ACC112 (cell line): ENCODE data around the gene CHN2.

Source experiments
- H2AFZ ChIP-seq: fragments of 200-600 bp; sonication (generic); one replicate; pipeline ENCODE4 v1.6.0; 2017; ENCODE audit warnings: antibody characterized with exemption, low read length; ENCODE audit not compliant: unreplicated experiment
- H3K27ac ChIP-seq: fragments of 200-600 bp; sonication (generic); 2 replicates; pipeline ENCODE4 v1.5.1; 2014; ENCODE audit warnings: low read depth, mild to moderate bottlenecking, antibody characterized with exemption, low read length, moderate library complexity
- H3K27me3 ChIP-seq: fragments of 200-600 bp; sonication (generic); 2 replicates; pipeline ENCODE4 v1.6.1; 2014; ENCODE audit warnings: mild to moderate bottlenecking, antibody characterized with exemption, low read length, moderate library complexity, mixed read lengths; ENCODE audit not compliant: insufficient read depth
- H3K36me3 ChIP-seq: fragments of 200-600 bp; sonication (generic); 2 replicates; pipeline ENCODE4 v1.6.1; 2016; ENCODE audit warnings: mild to moderate bottlenecking, antibody characterized with exemption, low read length, moderate library complexity, mixed read lengths; ENCODE audit not compliant: insufficient read depth
- H3K4me1 ChIP-seq: fragments of 200-600 bp; sonication (generic); one replicate; pipeline ENCODE4 v1.6.1; 2016; ENCODE audit warnings: low read length, mixed read lengths; ENCODE audit not compliant: insufficient read depth, unreplicated experiment, control insufficient read depth
- H3K4me3 ChIP-seq: fragments of 200-600 bp; sonication (generic); 2 replicates; pipeline ENCODE4 v1.5.1; 2014; ENCODE audit warnings: mild to moderate bottlenecking, low read depth, low read length
- H3K79me2 ChIP-seq: fragments of 200-600 bp; sonication (generic); one replicate; pipeline ENCODE4 v1.6.0; 2016; ENCODE audit warnings: low read length; ENCODE audit not compliant: control insufficient read depth, unreplicated experiment, insufficient read depth

CHN2 gene

DNA sequence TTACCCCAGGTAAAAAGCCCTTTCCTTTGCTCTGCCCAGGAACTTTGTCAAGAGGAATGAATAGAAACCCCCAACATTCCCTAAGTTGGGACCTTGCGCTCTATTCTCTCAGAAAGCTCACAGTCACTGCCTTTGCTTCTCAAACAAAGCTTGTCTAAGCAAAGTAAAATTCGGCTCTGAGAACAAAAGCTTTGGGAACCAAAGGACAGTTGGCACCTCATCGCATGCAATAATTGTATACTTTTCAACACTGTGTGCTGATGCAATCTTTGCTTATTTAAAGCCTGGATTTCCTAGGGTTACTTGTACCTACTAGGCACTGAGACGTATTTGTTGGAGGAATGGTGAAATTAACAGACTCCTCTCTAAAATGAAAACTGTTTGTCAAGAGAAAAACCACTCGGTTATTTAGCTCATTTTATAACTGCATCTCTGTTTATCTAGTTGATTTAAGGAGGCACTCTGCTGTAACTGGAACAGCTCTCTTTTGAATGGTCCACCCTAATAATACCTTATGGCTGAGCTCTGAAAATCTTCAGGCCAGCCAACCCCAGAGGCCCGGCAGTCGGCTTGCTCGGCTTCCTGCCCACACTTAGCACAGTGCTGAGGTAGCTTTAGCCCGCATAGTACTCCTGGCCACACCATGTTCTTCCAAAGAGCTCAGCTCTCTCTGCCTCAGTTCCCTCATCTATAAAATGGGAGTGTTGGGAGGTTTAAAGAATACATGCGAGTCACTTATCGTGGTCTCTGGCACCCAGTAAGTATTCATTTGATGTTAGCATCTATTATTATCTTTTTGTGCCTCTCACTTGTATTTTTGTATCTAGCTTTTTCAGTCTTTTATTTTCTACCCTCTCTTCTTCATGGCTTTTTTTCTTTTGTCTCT is 288.9 kb downstream of the CHN2 start:
- H2AFZ ChIP-seq: no peak overlapping the region
- no peak overlapping the region for H3K4me3 ChIP-seq
- no peaks in the 10 kb centered on the region for H3K27me3 ChIP-seq
- H3K79me2 ChIP-seq: no peaks in the 10 kb centered on the region
- H3K27ac ChIP-seq: no peak overlapping the region
- peaks cover 17% of the 10 kb centered on the region for H3K4me1 ChIP-seq
- H3K36me3 ChIP-seq: no peaks in the 10 kb centered on the region

DNA sequence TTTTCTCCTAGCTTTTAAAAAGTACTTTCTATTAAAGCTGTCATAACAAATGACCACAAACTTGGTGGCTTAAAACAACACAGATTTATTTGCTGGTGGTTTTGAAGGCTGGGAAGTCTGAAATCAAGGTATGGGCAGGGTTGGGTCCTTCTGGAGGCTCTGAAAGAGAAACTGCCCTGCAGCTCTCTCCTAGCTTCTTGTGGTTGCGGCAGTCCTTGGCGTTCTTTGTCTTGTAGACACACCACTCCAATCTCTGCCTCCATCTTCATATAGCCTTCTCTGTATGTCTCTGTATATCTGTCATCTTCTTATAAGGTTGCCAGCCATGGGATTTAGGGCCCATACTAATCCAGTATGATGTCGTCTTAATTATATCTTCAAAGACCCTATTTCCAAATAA is 289.7 kb downstream of the CHN2 start:
- H3K36me3 ChIP-seq: no peaks in the 10 kb centered on the region
- H3K4me3 ChIP-seq: no peak overlapping the region
- no peaks in the 10 kb centered on the region for H3K27me3 ChIP-seq
- H3K4me1 ChIP-seq: peaks cover 25% of the 10 kb centered on the region
- H2AFZ ChIP-seq: no peak overlapping the region
- H3K79me2 ChIP-seq: no peaks in the 10 kb centered on the region
- no peak overlapping the region for H3K27ac ChIP-seq

DNA sequence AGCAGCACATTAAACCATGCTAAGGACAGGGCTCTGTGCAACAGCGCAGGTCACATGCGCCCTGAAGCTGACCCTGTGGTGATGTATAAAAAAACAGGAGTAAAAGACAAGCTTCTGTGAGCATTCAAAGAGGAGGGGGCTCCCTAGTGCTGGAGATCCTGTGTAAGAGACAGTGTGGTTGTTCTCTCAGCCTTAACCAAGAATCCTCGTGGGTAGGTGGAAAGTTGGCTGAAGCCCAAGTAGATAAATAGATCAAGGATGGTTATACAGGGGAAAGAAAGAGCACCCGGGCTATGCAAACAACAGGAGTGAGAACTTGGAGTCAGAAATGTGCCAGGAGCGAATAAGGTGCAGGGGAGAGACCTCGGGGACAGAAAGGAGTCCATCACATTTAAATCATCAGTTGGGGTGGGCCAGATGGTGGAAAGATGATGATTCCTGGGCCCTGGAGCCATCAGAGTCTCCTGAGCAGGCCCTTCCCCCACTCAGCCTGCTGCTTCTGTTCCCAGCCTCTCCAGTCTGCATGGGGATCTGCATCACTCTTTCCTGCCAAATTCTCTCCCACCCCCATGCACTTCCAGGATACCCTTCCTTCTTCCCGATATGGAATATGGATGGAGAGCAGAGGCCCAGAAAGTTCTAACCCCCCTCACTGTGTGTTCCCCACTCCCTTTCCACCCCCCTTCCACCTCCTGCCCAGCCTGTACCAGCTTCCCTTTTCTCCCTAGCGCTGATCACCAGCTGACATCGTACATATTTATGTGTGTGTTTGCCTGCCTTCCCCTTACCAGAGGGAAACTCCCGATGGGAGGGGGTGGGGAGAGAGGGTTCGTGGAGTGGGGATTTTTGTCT is 291.0 kb downstream of the CHN2 start:
- no peaks in the 10 kb centered on the region for H3K36me3 ChIP-seq
- peaks cover 35% of the 10 kb centered on the region for H3K4me1 ChIP-seq
- H3K27ac ChIP-seq: no peak overlapping the region
- H2AFZ ChIP-seq: no peak overlapping the region
- H3K4me3 ChIP-seq: no peak overlapping the region
- H3K79me2 ChIP-seq: no peaks in the 10 kb centered on the region
- H3K27me3 ChIP-seq: no peaks in the 10 kb centered on the region

DNA sequence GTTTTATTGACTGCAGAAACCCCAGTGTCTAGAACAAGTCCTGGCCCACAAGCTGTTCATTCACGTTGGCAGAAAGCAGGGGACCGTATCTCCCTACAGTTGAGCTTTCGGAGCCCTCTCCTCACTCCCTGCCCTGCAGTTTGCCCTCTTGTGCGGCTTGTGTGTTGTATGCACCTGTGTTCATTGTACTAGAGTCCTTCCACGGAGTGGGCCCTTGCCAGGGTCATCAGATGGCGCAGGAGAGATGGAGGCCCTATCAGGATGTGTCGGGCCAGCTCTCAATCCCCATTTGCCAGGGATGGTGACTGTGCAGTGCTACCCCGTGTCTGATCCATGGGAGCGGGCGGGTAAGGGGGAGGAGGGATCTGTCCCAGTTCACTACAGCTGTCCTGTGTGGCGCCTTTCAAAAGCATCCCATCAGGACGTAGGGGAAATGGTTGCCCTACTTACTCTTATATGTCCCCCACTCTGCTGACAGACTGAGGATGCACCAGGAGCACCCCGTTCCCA is 291.7 kb downstream of the CHN2 start:
- Histone ChIP-seq H3K27ac (no peak overlapping the region), H3K27me3 (no peaks in the 10 kb centered on the region), H2AFZ (no peak overlapping the region), H3K36me3 (no peaks in the 10 kb centered on the region), H3K4me3 (no peak overlapping the region), H3K4me1 (peaks cover 35% of the 10 kb centered on the region), H3K79me2 (no peaks in the 10 kb centered on the region)

DNA sequence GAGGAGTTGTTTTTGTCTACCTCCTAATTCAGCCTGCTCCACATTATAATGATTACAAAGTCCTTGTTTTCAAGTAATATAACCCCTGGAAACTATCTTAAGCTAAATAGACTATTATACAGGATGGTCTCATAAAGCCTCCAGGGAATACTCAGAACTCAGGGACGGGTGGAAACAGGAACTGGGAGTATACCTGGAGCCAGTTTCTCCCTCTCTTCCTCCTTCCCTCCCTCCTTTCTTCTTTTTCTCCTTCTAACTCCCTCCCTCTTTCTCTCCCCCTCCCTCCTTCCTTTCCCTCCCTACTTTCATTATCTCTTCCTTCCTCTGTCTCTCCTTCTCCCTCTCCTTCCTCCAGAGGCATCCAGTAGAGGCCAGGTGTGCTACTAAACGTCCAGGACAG is 292.8 kb downstream of the CHN2 start:
- Histone ChIP-seq H3K79me2 (no peaks in the 10 kb centered on the region), H2AFZ (peak overlapping the region; percentile 58), H3K27me3 (no peaks in the 10 kb centered on the region), H3K27ac (peak overlapping the region; percentile 86), H3K36me3 (no peaks in the 10 kb centered on the region), H3K4me3 (peak overlapping the region; percentile 52), H3K4me1 (peaks cover 35% of the 10 kb centered on the region)

DNA sequence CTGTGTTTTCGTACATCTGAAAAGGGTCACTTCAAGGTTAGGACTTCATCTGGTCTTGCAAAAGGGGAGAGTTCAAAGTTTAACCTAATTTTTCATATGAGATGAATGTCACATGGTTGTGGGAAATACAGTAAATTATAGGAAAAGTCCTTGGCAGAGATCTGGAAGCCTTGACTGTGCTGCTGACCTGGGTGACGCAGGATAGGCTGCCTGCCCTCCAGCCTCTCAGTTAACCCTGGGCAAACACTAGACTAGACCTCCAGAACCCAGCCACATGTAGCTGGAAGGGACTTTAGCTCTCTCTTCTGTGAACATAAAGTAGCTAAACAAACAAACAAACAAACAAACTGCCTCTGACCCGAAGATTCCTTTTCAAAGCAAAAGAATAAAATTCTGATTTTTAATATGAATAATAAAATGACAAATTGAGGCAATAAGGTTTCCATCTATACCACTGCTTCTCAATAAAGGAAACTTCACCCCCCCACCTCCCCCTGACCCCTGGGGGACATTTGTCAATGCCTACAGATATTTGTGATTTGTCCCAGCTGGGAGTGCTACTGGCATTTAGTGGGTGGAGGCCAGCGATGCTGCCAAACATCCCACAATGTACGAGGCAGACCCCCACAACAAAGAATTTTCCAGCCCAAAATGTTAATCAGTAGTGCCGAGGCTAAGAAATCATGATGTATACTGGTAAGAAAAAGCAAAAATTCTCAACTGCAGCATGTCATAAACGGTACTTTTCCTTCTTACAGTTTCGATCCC is 293.8 kb downstream of the CHN2 start:
- Histone ChIP-seq H3K27me3 (no peaks in the 10 kb centered on the region), H3K79me2 (no peaks in the 10 kb centered on the region), H3K4me1 (peaks cover 35% of the 10 kb centered on the region), H3K27ac (peak overlapping the region; percentile 86), H3K4me3 (peak overlapping the region; percentile 57), H3K36me3 (no peaks in the 10 kb centered on the region), H2AFZ (peak overlapping the region; percentile 75)

DNA sequence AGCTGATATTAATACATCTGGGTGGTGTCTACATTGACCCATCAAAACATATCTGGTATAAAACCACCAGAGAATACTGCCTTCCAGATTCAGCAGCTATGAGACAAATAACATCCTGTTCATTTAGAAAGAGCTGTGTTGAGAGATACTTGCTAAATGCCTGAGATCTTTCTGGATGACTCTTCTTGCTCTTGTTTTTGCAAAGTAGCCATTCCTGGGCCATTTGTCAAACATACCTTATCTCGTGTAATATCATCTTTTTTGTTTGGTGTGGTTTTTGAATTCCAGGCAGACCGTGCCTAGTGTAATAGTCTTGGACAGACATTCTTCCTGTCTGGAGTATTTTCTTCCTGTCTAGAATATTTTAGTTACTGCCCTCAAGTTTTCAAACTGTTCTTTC is 294.4 kb downstream of the CHN2 start:
- peak overlapping the region; percentile 75 for H2AFZ ChIP-seq

DNA sequence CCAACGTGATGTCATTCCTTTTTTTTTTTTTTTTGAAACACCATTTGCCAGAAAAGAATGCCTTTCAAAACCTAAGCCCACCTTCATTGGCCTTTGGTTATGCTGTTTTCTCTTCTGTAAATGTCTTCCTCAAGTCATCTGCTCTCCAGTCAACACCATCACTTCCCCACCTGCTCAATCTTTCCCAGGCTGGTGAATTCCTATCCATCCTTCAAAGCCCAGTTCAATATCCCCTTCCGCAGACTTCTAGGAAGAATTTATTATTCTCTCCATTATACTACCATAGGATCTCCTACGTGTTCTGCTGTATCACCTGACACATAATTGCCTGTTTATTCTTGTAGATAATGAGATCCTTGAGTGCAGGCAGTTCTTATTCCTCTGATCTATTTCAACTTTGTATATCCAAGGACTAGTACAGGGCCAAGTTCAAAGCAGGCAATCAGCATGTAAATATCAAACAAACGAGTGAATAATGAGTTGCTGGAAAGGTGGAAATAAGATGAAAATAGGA is 295.6 kb downstream of the CHN2 start:
- Histone ChIP-seq H3K27ac (peak overlapping the region; percentile 86), H3K4me1 (peaks cover 51% of the 10 kb centered on the region), H3K4me3 (no peak overlapping the region)

More for the DNA sequence above, 294.4 kb downstream of the CHN2 start:
- Histone ChIP-seq H3K27ac (peak overlapping the region; percentile 86), H3K27me3 (no peaks in the 10 kb centered on the region), H3K4me1 (peaks cover 41% of the 10 kb centered on the region), H3K4me3 (peak overlapping the region; percentile 57), H3K36me3 (no peaks in the 10 kb centered on the region), H3K79me2 (no peaks in the 10 kb centered on the region)

DNA sequence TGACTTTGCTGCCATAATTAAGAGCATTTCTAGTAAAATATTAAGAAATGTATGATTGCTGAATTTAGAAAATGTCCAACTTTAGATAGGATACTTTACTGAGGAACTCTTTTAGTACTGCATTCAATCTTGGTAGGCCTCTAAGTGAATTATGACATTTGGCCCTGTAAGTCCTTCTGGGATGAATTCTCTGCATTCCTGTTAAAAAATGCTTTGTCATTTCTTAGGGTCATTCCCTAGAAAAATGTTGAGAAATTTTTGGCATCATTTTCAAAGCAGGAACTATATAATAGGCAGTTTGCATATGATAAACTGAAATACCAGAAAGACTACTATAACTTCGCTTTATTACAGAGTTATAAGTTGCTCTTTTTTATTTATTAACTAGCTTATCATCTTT is 299.8 kb downstream of the CHN2 start:
- peak overlapping the region; percentile 85 for H2AFZ ChIP-seq
- no peaks in the 10 kb centered on the region for H3K79me2 ChIP-seq
- peak overlapping the region; percentile 78 for H3K27ac ChIP-seq
- H3K27me3 ChIP-seq: no peaks in the 10 kb centered on the region
- H3K36me3 ChIP-seq: no peaks in the 10 kb centered on the region
- peaks cover 26% of the 10 kb centered on the region for H3K4me1 ChIP-seq
- no peak overlapping the region for H3K4me3 ChIP-seq

More for the DNA sequence above, 295.6 kb downstream of the CHN2 start:
- Histone ChIP-seq H2AFZ (no peak overlapping the region), H3K36me3 (no peaks in the 10 kb centered on the region), H3K79me2 (no peaks in the 10 kb centered on the region), H3K27me3 (no peaks in the 10 kb centered on the region)

DNA sequence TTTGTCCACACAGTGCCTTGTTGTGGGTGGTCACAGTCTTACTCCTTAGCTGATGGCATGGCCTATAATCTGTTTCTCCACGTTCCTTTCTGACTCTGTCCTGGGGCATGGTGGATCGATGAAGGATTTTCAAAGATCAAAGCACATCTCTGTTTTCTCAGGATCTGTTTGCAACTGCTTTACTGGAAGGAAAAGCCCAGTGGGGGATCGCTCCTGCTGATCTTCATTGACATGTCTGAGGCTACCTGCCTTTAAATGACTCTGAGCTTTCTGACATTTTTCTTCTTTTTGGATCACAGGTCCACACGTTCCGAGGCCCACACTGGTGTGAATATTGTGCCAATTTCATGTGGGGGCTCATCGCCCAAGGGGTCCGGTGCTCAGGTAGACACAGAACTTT is 301.1 kb downstream of the CHN2 start:
- Histone ChIP-seq H3K36me3 (no peaks in the 10 kb centered on the region), H3K4me1 (peaks cover 23% of the 10 kb centered on the region), H3K27ac (no peak overlapping the region), H3K27me3 (no peaks in the 10 kb centered on the region), H3K79me2 (no peaks in the 10 kb centered on the region), H3K4me3 (no peak overlapping the region), H2AFZ (no peak overlapping the region)
